Caco-2 (cell line): ENCODE data around the gene MTG1. TPM values are rescaled to one million over a fixed set of nuclear protein-coding genes. Genes with fewer than 3 reads are reported as not detected.

Source experiments
- BruUV-seq: library from RNA; stranded (reverse); fragments of 400-500 nt; replicated peaks from 2 replicates; lab custom pipeline; 2021; lab: Mats Ljungman, UMichigan
- CTCF ChIA-PET: fragments of 300-600 bp; sonication (Branson Sonifier 250); formaldehyde crosslinking; loops from one replicate; lab custom pipeline; 2022; ENCODE audit warnings: antibody characterized with exemption; lab: Charles Lee
- POLR2A ChIA-PET: fragments of 300-600 bp; sonication (Branson Sonifier 250); formaldehyde crosslinking; loops from one replicate; lab custom pipeline; 2022; ENCODE audit warnings: antibody characterized with exemption; lab: Charles Lee
- DNase-seq, 2 experiments: peaks; one replicate each; pipeline versions ENCODE4 v3.0.0 to v3.0.0-alpha.2; 2020 to 2022
- H3K27me3 ChIP-seq: replicated peaks from 2 replicates; pipeline ENCODE4 v1.6.0; 2011; ENCODE audit warnings: low read length; ENCODE audit not compliant: control insufficient read depth, insufficient read depth
- H3K36me3 ChIP-seq: 2 replicates; pipeline ENCODE4 v1.5.1; 2011; ENCODE audit warnings: low read length; ENCODE audit not compliant: control insufficient read depth, insufficient read depth
- H3K4me1 ChIP-seq: fragments of 250-450 bp; sonication (Bioruptor Pico); 2 replicates; pipeline ENCODE4 v1.5.1; 2020; ENCODE audit warnings: mild to moderate bottlenecking
- H3K4me3 ChIP-seq: 2 replicates; pipeline ENCODE4 v1.5.1; 2011; ENCODE audit warnings: low read depth, mild to moderate bottlenecking, control low read depth, low read length
- H3K9me3 ChIP-seq: fragments of 250-450 bp; sonication (Bioruptor Pico); 2 replicates; pipeline ENCODE4 v1.5.1; 2020; ENCODE audit warnings: mild to moderate bottlenecking, moderate library complexity
- H3K27ac Mint-ChIP-seq: one replicate; pipeline ENCODE4 v1.8.0; 2022; ENCODE audit warnings: mixed read lengths; ENCODE audit not compliant: unreplicated experiment
- H3K27me3 Mint-ChIP-seq: one replicate; pipeline ENCODE4 v1.8.0; 2022; ENCODE audit warnings: mixed read lengths; ENCODE audit not compliant: insufficient read depth, unreplicated experiment
- H3K36me3 Mint-ChIP-seq: one replicate; pipeline ENCODE4 v1.8.0; 2022; ENCODE audit warnings: mild to moderate bottlenecking, mixed read lengths; ENCODE audit not compliant: insufficient read depth, unreplicated experiment
- H3K4me1 Mint-ChIP-seq: one replicate; pipeline ENCODE4 v1.8.0; 2022; ENCODE audit warnings: low read depth, mixed read lengths; ENCODE audit not compliant: unreplicated experiment
- H3K4me3 Mint-ChIP-seq: one replicate; pipeline ENCODE4 v1.8.0; 2022; ENCODE audit warnings: mild to moderate bottlenecking, moderate library complexity, mixed read lengths; ENCODE audit not compliant: unreplicated experiment
- H3K9me3 Mint-ChIP-seq: one replicate; pipeline ENCODE4 v1.8.0; 2022; ENCODE audit warnings: mixed read lengths; ENCODE audit not compliant: unreplicated experiment
- intact Hi-C: fragments of 100-400 bp; cut with micrococcal nuclease; formaldehyde crosslinking; loops from one replicate; pipeline ENCODE4 v1.10.0; 2022; ENCODE audit not compliant: unreplicated experiment
- total RNA-seq: library from RNA; stranded (reverse); gene quantifications from 2 replicates; pipeline ENCODE4 v1.2.3, GENCODE V29; 2022
- TF ChIP-seq, protein P1 (sequence below), 2 experiments: fragments of 200-600 bp in 1 of 2; IDR thresholded peaks; 1 replicate in 1 of 2; 2 replicates in 1 of 2; pipeline versions ENCODE4 v1.5.1 to v1.8.0; 2011 to 2022; ENCODE audit warnings: antibody characterized with exemption in 1 of 2, control low read depth in 1 of 2, inconsistent platforms in 1 of 2, low read depth in 1 of 2, low read length in 1 of 2, mild to moderate bottlenecking in 1 of 2, moderate library complexity in 1 of 2; ENCODE audit not compliant: insufficient read depth in 1 of 2, severe bottlenecking in 1 of 2, unreplicated experiment in 1 of 2

Gene MTG1
- total RNA-seq, 1 experiment from 2014 or later: 113 TPM

DNA sequence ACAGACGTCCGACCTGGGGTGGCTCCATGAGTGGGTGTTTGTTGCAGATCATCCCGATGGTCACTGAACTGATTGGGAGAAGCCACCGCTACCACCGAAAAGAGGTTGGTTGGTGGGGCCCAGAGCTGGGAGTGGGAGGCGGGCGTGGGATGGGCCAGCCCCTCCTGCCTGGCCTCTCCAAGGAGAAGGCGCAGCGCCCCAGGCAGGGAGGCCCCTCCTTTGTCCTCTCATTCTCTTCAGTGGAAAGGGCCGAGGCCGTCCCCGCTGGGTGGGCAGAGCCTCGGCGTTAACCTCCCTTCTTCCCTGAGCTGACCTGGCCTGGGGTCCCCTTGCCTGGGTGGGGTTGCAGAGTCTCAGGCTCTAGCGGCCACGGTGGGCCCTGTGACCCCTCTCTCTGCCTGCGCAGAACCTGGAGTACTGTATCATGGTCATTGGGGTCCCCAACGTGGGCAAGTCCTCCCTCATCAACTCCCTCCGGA is 5.2 kb downstream of the MTG1 start:
- Histone ChIP-seq H3K27me3 (no peaks in the 10 kb centered on the region), H3K9me3 (no peaks in the 10 kb centered on the region), H3K4me1 (0 out of 2 replicates have a peak, but pooled peaks cover 4% of the 10 kb centered on the region), H3K36me3 (peaks cover 3% of the 10 kb centered on the region; the same call in 1 of the 2 replicates), H3K4me3 (no peak overlapping the region)
- Mint-ChIP-seq H3K9me3 (no peaks in the 10 kb centered on the region), H3K27me3 (no peaks in the 10 kb centered on the region), H3K4me1 (no peaks in the 10 kb centered on the region), H3K36me3 (peaks cover 79% of the 10 kb centered on the region), H3K4me3 (no peak overlapping the region), H3K27ac (no peak overlapping the region)
- TF ChIP-seq, protein P1, sequence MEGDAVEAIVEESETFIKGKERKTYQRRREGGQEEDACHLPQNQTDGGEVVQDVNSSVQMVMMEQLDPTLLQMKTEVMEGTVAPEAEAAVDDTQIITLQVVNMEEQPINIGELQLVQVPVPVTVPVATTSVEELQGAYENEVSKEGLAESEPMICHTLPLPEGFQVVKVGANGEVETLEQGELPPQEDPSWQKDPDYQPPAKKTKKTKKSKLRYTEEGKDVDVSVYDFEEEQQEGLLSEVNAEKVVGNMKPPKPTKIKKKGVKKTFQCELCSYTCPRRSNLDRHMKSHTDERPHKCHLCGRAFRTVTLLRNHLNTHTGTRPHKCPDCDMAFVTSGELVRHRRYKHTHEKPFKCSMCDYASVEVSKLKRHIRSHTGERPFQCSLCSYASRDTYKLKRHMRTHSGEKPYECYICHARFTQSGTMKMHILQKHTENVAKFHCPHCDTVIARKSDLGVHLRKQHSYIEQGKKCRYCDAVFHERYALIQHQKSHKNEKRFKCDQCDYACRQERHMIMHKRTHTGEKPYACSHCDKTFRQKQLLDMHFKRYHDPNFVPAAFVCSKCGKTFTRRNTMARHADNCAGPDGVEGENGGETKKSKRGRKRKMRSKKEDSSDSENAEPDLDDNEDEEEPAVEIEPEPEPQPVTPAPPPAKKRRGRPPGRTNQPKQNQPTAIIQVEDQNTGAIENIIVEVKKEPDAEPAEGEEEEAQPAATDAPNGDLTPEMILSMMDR (IDR thresholded peaks at IDR 0.05; ENCODE audit: insufficient read depth in 1 of 2, low read depth in 1 of 2, low read length in 1 of 2, severe bottlenecking in 1 of 2, unreplicated experiment in 1 of 2): no peak
- no peak for DNase-seq
- ChIA-PET CTCF (no interaction called here), POLR2A (no interaction called here)
- intact Hi-C loops: no loop called here
- no TSS peak for BruUV-seq

DNA sequence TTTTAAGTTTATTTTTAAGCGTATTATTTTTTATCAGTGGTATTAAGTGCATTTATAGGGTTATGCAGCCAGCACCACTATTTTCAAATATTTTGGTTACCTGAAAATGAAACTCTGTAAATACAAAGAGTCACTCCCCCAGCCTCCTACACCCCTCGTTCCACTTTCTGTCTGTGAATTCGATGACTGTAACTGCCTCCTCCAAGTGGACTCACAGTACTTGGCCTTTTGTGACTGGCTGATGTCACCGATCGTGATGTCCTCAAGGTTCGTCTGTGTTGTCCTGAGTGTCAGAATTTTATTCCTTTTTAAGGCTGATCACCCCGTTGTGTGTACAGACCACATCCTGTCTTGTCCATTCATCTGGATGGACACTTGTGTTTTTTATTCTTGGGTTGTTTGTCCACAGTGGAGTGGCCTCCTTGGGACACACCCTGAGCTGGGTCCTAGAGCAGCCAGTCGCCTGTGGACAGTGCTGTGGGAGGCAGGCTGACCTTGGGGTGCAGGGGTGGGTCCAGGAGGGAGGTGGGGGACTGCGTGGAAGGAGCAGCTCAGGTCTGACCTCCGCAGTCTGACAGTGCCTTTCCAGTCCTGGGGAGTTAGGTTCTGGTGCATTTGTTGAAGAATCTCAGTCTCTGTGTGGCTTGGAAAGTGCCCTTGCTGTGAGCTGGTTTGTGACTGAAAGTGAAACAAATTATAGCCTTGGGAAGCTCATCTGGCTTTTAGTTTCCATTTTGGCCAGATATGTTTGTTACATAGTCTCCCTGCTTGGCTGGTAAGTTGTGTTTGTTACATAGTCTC is 6.9 kb downstream of the MTG1 start:
- H3K27ac Mint-ChIP-seq: no peak overlapping the region
- ChIA-PET CTCF (no interaction called here), POLR2A (no interaction called here)
- Histone ChIP-seq H3K9me3 (no peaks in the 10 kb centered on the region), H3K36me3 (peaks cover 3% of the 10 kb centered on the region; the same call in 1 of the 2 replicates), H3K4me3 (no peak overlapping the region), H3K4me1 (no peaks in the 10 kb centered on the region), H3K27me3 (no peaks in the 10 kb centered on the region)
- intact Hi-C loops: no loop called here
- BruUV-seq: no TSS peak
- H3K36me3 Mint-ChIP-seq: peaks cover 82% of the 10 kb centered on the region
- no peak overlapping the region for H3K4me3 Mint-ChIP-seq
- H3K4me1 Mint-ChIP-seq: peaks cover 7% of the 10 kb centered on the region
- H3K27me3 Mint-ChIP-seq: no peaks in the 10 kb centered on the region
- TF ChIP-seq, protein P1 (IDR thresholded peaks at IDR 0.05; ENCODE audit: insufficient read depth in 1 of 2, low read depth in 1 of 2, low read length in 1 of 2, severe bottlenecking in 1 of 2, unreplicated experiment in 1 of 2): no peak
- no peaks in the 10 kb centered on the region for H3K9me3 Mint-ChIP-seq
- DNase-seq: no peak

- intact Hi-C loops: no loop called here
- Histone ChIP-seq H3K4me3 (no peak overlapping the region), H3K4me1 (no peaks in the 10 kb centered on the region), H3K9me3 (no peaks in the 10 kb centered on the region), H3K36me3 (peaks cover 3% of the 10 kb centered on the region), H3K27me3 (no peaks in the 10 kb centered on the region)
- CTCF ChIA-PET: no interaction called here
- no peaks in the 10 kb centered on the region for H3K9me3 Mint-ChIP-seq
- no TSS peak for BruUV-seq
- POLR2A ChIA-PET: no interaction called here
- TF ChIP-seq, protein P1 (IDR thresholded peaks at IDR 0.05; ENCODE audit: insufficient read depth in 1 of 2, low read depth in 1 of 2, low read length in 1 of 2, severe bottlenecking in 1 of 2, unreplicated experiment in 1 of 2): no peak
- H3K27ac Mint-ChIP-seq: no peak overlapping the region
- H3K4me3 Mint-ChIP-seq: no peak overlapping the region
- peaks cover 7% of the 10 kb centered on the region for H3K4me1 Mint-ChIP-seq
- H3K36me3 Mint-ChIP-seq: peaks cover 85% of the 10 kb centered on the region
- H3K27me3 Mint-ChIP-seq: no peaks in the 10 kb centered on the region
- no peak for DNase-seq
Measured at GRCh38 chr10:133401500-133401899, 7.5 kb downstream of the MTG1 start.
